DMS53 treated with DMSO at 0.1 percent for 48 hours (cell line): ENCODE results near the gene PWWP2A.
"Not testable (repeated sequence)": the region's sequence is repeated elsewhere in the genome, so short reads cannot be mapped to it uniquely, and the experiment has no call there.

Experiments used
- DNase-seq: peaks from one replicate; lab custom pipeline; 2025; ENCODE audit not compliant: unreplicated experiment; lab: John Stamatoyannopoulos, UW

The PWWP2A gene

DNA sequence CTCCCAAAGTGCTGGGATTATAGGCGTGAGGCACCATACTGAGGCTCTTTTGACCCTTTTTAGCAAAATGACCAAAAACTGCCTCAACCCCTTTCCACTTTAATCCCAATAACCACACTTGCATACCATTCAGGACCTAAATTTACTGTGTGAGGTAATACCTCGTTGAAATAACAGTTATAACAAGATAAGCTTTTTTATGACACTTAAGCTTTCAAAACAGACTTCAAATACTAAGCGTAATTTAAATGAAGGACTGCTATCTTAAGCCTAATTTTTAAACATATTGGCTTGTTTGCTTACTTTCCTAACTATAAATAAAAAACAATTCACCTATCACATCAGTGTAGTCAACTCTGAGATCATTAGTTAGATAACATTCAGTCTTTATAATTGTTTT, 37.8 kb downstream of the PWWP2A start:
- no peak for DNase-seq

DNA sequence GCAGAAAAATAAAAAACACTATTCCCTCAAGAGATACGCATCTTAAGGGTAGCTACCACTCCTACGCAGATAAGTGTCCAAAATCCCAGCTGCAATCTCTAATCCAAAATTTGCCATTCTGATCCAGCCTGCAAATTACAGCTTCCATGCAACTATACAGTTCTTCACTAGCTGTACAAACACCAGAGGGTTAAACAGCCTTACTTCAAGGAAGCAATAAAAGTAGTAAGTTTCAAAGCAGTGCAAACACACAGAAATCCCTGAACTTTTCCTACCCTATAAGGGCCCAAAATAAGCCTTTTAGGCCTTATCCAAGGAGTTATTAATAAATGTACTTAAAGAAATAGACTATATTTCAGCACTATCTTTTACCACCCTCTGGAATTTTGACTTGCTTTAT, 39.5 kb downstream of the PWWP2A start:
- DNase-seq, result no peak

DNA sequence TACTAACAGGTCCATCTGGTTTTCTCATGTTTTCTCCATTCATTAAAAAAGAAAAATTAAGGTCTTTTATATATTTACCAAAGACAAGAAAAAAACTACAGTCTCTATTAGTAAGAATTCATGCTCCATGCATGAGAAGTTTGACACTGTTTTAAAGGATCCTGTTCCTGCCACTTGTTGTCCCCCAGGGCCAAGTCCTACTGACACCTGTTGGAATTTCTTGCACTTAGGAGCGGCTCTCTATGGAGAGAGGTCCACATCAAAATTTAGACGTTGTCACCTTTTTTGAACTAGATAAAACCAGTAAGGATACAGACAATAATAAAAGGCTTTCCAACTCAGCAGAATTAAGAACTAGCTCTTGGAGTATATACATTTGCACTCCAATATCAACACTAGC, 42.3 kb downstream of the PWWP2A start:
- no peak for DNase-seq

DNA sequence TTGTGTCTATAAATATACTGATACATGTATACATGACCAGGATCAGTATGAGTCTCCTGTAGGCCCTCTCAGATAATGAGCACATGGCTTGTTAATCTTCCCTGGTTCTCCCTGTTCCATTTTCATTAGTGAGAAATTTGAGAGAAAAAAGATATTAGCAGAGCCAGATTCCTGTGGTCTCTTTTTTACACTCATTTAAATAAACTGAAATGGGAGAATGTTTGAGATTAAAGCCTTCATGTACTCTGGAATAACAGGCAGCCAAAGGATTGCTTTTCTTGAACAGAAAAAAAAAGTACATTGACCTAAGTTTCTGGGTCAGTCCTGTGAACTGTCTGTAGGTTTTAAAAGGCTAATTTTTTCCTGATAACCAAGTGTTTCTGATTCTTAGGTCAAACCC, 44.2 kb downstream of the PWWP2A start:
- DNase-seq, result no peak

GRCh38 chr5:160071916-160072315, 47.3 kb downstream of the PWWP2A start:
- DNase-seq, result no peak

- no peak for DNase-seq
Measured at GRCh38 chr5:160071516-160071915, 47.7 kb downstream of the PWWP2A start.

DNA sequence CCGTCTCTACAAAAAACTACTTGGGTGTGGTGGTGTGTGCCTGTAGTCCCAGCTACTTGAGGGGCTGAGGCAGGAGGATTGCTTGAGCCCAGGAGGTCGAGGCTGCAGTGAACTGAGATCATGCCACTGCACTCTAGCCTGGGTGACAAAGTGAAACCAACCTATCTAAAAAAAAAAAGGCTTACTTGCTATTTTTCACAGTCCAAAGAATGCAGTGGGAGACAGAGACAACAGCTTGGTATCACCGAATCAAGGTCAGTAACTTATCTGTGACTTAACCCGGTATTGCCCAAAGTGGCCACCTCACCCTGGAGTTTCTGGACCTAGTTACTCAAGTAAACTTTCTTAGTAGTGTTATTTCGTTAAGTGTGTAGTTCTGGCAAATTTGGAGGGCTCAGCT, 50.1 kb downstream of the PWWP2A start:
- not testable (repeated sequence) for DNase-seq

- DNase-seq, result no peak
Measured at GRCh38 chr5:160064995-160065614, 54.1 kb downstream of the PWWP2A start.

DNA sequence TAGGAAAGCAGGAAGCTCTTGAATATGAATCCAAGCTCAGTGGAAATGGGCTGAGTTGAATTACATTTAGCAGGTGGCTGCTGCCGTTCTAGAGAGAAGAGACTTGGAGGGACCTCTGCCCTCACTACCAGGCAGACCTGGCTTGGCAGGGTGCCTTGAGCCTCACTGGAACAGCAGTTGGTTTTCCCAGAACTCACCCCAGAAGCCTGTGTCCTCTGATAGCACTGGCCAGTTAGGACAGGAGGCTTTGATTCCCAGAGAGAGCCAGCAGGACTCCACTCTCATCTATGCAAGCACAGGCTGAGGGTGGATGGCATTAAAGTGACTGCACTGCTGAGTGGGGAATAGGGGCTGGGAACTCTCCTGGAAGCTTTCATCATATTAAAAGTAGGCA, 54.8 kb downstream of the PWWP2A start:
- no peak for DNase-seq

GRCh38 chr5:160061770-160062169, 57.5 kb downstream of the PWWP2A start:
- no peak for DNase-seq

- DNase-seq, result no peak
Measured at GRCh38 chr5:160060001-160060400, 59.2 kb downstream of the PWWP2A start.

DNA sequence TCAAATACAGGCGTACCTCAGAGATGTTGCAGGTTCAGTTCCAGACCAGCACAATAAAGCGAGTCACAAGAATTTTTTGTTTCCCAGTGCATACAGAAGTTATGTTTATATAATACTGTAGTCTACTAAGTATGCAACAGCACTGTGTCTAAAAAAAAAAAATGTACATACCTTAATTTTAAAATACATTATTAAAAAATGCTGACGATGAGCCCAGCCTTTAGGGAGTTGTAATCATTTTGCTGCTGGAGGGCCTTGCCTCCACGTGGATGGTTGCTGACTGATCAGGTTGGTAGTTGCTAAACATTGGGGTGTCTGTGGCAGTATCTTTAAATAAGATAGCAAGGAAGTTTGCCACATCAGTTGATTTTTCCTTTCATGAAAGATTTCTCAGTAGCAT, 62.0 kb downstream of the PWWP2A start:
- DNase-seq, result no peak

DNA sequence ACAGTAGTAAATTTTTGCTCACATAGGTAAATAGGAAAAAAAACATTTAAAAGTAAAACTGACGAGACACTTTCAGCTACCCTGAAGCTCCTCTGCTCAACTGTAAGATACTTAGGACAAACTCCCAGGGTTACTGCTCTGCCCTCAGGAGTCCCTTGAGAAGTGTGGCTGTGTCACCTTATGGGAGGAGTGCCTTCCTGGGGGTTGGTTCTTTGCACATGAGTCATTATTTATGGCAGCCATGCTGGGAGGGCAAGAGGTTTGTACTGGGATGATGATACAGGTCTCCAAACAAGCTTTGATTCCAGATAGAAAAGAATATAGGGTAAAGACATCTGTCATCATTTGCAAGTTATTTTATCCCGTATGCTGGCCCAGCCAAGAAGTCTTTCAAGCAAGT, 64.4 kb downstream of the PWWP2A start:
- DNase-seq, result no peak

DNA sequence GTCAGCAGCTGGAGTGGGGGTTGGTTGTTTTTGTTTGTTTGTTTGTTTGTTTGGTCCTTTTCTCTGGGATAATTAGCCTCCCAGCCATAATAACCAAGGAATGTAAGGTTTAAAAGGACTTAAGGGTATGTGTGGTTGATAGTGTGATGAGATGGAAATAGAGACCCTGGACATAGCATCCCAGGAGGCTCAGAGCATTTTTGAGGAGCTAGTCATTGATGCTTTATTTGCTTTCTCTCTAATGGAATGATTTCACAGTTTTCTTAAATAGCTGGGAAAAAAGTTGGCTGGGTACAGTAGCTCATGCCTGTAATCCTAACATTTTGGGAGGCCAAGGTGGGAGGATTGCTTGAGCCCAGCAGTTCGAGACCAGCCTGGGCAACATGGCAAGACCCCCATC, 65.2 kb downstream of the PWWP2A start:
- no peak for DNase-seq

GRCh38 chr5:160049099-160049498, 70.2 kb downstream of the PWWP2A start:
- DNase-seq, result no peak

- no peak for DNase-seq
Measured at GRCh38 chr5:160048131-160048530, 71.1 kb downstream of the PWWP2A start.

GRCh38 chr5:160047423-160047822, 71.8 kb downstream of the PWWP2A start:
- no peak for DNase-seq

- no peak for DNase-seq
Measured at GRCh38 chr5:160044967-160045366, 74.3 kb downstream of the PWWP2A start.

GRCh38 chr5:160044391-160044804, 74.9 kb downstream of the PWWP2A start:
- no peak for DNase-seq

DNA sequence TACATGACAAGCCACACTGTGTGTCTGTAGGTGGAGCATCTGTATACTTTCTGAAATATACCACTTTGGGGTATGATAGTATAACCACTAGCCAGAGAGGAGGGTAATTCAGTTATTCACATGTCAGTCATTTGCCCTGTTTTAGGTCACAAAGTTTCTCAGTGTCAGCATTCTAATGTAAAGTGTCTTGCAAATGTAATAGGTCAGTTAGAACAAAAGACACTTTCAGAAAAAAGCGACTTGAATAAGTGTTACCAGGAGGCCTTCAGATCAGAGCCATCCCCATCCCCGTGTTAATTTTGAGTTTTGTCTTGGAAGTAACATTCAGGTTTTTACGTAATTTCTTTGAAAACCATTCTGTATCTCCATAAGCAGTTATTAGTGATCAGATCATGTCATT, 76.6 kb downstream of the PWWP2A start:
- DNase-seq, result no peak
